WTC11 (cell line): Measurements from ENCODE around the gene KCNIP4. TPM values are rescaled to one million over a fixed set of nuclear protein-coding genes. Genes with fewer than 3 reads are reported as not detected.

Source experiments
- ATAC-seq: fragments of 200-7000 bp; cut with Tn5 transposase; 2 replicates; pipeline ENCODE4 v1.10.0; 2021; ENCODE audit warnings: mild to moderate bottlenecking, moderate library complexity
- CTCF ChIA-PET: fragments of 300-600 bp; sonication (Branson Sonifier 250); formaldehyde crosslinking; loops from one replicate; lab custom pipeline; 2021; ENCODE audit warnings: antibody characterized with exemption; lab: Charles Lee
- POLR2A ChIA-PET: fragments of 350-600 bp; sonication (Branson Sonifier 250); formaldehyde crosslinking; loops from one replicate; lab custom pipeline; 2021; ENCODE audit warnings: antibody characterized with exemption; lab: Charles Lee
- DNase-seq: peaks from one replicate; pipeline ENCODE4 v3.0.0; 2021; ENCODE audit warnings: low spot score
- H3K27ac Mint-ChIP-seq: 2 replicates; pipeline ENCODE4 v1.8.0; 2021; ENCODE audit warnings: mixed read lengths
- H3K27me3 Mint-ChIP-seq: 2 replicates; pipeline ENCODE4 v1.8.0; 2021; ENCODE audit warnings: low read depth, mild to moderate bottlenecking, moderate library complexity, mixed read lengths
- H3K36me3 Mint-ChIP-seq: 2 replicates; pipeline ENCODE4 v1.8.0; 2021; ENCODE audit warnings: mixed read lengths
- H3K4me1 Mint-ChIP-seq: 2 replicates; pipeline ENCODE4 v1.8.0; 2022; ENCODE audit warnings: mixed read lengths
- H3K4me3 Mint-ChIP-seq: 2 replicates; pipeline ENCODE4 v1.8.0; 2021; ENCODE audit warnings: mild to moderate bottlenecking, moderate library complexity, mixed read lengths
- H3K9me3 Mint-ChIP-seq: 2 replicates; pipeline ENCODE4 v1.8.0; 2021; ENCODE audit warnings: mixed read lengths
- ATF2 ChIP-seq: sonication (generic); formaldehyde crosslinking; IDR thresholded peaks from 2 replicates; pipeline ENCODE4 v1.8.1; 2022; ENCODE audit warnings: low read depth, missing genetic modification reagents, borderline replicate concordance
- ATF3 ChIP-seq: sonication (generic); formaldehyde crosslinking; conservative IDR thresholded peaks from 2 replicates; pipeline ENCODE4 v1.8.1; 2022; ENCODE audit warnings: mild to moderate bottlenecking, missing genetic modification reagents
- ATF6 ChIP-seq: sonication (generic); formaldehyde crosslinking; IDR thresholded peaks from 2 replicates; pipeline ENCODE4 v1.8.1; 2023; ENCODE audit warnings: mild to moderate bottlenecking, missing genetic modification reagents
- CBFB ChIP-seq: sonication (generic); formaldehyde crosslinking; IDR thresholded peaks from 2 replicates; pipeline ENCODE4 v1.8.1; 2022; ENCODE audit warnings: mild to moderate bottlenecking, low read depth, missing genetic modification reagents
- CREM ChIP-seq: sonication (generic); formaldehyde crosslinking; IDR thresholded peaks from 2 replicates; pipeline ENCODE4 v1.8.1; 2022; ENCODE audit warnings: mild to moderate bottlenecking, missing genetic modification reagents, moderate library complexity
- CTCF ChIP-seq: fragments of 200-600 bp; IDR thresholded peaks from 2 replicates; pipeline ENCODE4 v1.8.0; 2022; ENCODE audit warnings: antibody characterized with exemption
- ELF4 ChIP-seq: sonication (generic); formaldehyde crosslinking; IDR thresholded peaks from 2 replicates; pipeline ENCODE4 v1.8.1; 2022; ENCODE audit warnings: low read depth, mild to moderate bottlenecking, moderate library complexity, missing genetic modification reagents
- ERG ChIP-seq: fragments of 250-450 bp; sonication (Bioruptor Pico); IDR thresholded peaks from 2 replicates; pipeline ENCODE4 v1.8.0; 2021; ENCODE audit warnings: mild to moderate bottlenecking
- ESRRA ChIP-seq: sonication (generic); formaldehyde crosslinking; IDR thresholded peaks from 2 replicates; pipeline ENCODE4 v1.8.1; 2022; ENCODE audit warnings: mild to moderate bottlenecking, missing genetic modification reagents, borderline replicate concordance
- ETV6 ChIP-seq: sonication (generic); formaldehyde crosslinking; IDR thresholded peaks from 2 replicates; pipeline ENCODE4 v1.8.1; 2022; ENCODE audit warnings: mild to moderate bottlenecking, missing genetic modification reagents
- FOXP1 ChIP-seq: sonication (generic); formaldehyde crosslinking; IDR thresholded peaks from 2 replicates; pipeline ENCODE4 v1.8.0; 2022; ENCODE audit warnings: missing genetic modification reagents, mild to moderate bottlenecking, moderate library complexity, borderline replicate concordance
- GABPB1 ChIP-seq: sonication (generic); formaldehyde crosslinking; IDR thresholded peaks from 2 replicates; pipeline ENCODE4 v1.8.1; 2023; ENCODE audit warnings: mild to moderate bottlenecking, missing genetic modification reagents
- MXD4 ChIP-seq: fragments of 250-450 bp; sonication (Bioruptor Pico); IDR thresholded peaks from 2 replicates; pipeline ENCODE4 v1.8.0; 2021; ENCODE audit warnings: mild to moderate bottlenecking, moderate library complexity, borderline replicate concordance
- NFE2L1 ChIP-seq: sonication (generic); formaldehyde crosslinking; IDR thresholded peaks from 2 replicates; pipeline ENCODE4 v1.8.1; 2023; ENCODE audit warnings: missing genetic modification reagents
- NR1H2 ChIP-seq: sonication (generic); formaldehyde crosslinking; IDR thresholded peaks from 2 replicates; pipeline ENCODE4 v1.9.0; 2021; ENCODE audit warnings: mild to moderate bottlenecking, moderate library complexity, missing genetic modification reagents
- NR2C2 ChIP-seq: sonication (generic); formaldehyde crosslinking; IDR thresholded peaks from 2 replicates; pipeline ENCODE4 v1.8.0; 2022; ENCODE audit warnings: mild to moderate bottlenecking, missing genetic modification reagents
- SMAD3 ChIP-seq: sonication (generic); formaldehyde crosslinking; IDR thresholded peaks from 2 replicates; pipeline ENCODE4 v1.8.0; 2022; ENCODE audit warnings: missing genetic modification reagents, mild to moderate bottlenecking, borderline replicate concordance
- TCF7 ChIP-seq: sonication (generic); formaldehyde crosslinking; IDR thresholded peaks from 2 replicates; pipeline ENCODE4 v1.8.0; 2022; ENCODE audit warnings: mild to moderate bottlenecking, low read depth, missing genetic modification reagents, moderate library complexity
- TEAD4 ChIP-seq: sonication (generic); formaldehyde crosslinking; IDR thresholded peaks from 2 replicates; pipeline ENCODE4 v1.8.0; 2022; ENCODE audit warnings: mild to moderate bottlenecking, missing genetic modification reagents
- USF1 ChIP-seq: sonication (generic); formaldehyde crosslinking; IDR thresholded peaks from 2 replicates; pipeline ENCODE4 v1.8.0; 2022; ENCODE audit warnings: mild to moderate bottlenecking, missing genetic modification reagents
- USF2 ChIP-seq: sonication (generic); formaldehyde crosslinking; IDR thresholded peaks from 2 replicates; pipeline ENCODE4 v1.8.1; 2023; ENCODE audit warnings: mild to moderate bottlenecking, missing genetic modification reagents, moderate library complexity
- ZBTB21 ChIP-seq: sonication (generic); formaldehyde crosslinking; IDR thresholded peaks from 2 replicates; pipeline ENCODE4 v1.8.1; 2023; ENCODE audit warnings: mild to moderate bottlenecking, missing genetic modification reagents, borderline replicate concordance
- ZBTB43 ChIP-seq: sonication (generic); formaldehyde crosslinking; IDR thresholded peaks from 2 replicates; pipeline ENCODE4 v1.8.1; 2023; ENCODE audit warnings: mild to moderate bottlenecking, missing genetic modification reagents
- ZNF317 ChIP-seq: sonication (generic); formaldehyde crosslinking; IDR thresholded peaks from 2 replicates; pipeline ENCODE4 v1.8.1; 2023; ENCODE audit warnings: low read depth, mild to moderate bottlenecking, moderate library complexity, missing genetic modification reagents, borderline replicate concordance
- ZNF416 ChIP-seq: fragments of 250-450 bp; sonication (Bioruptor Pico); IDR thresholded peaks from 2 replicates; pipeline ENCODE4 v1.9.0; 2021; ENCODE audit warnings: mild to moderate bottlenecking, inconsistent platforms
- ZNF423 ChIP-seq: fragments of 250-450 bp; sonication (Bioruptor Pico); IDR thresholded peaks from 2 replicates; pipeline ENCODE4 v2.1.2; 2022; ENCODE audit warnings: mild to moderate bottlenecking, moderate library complexity
- ZSCAN18 ChIP-seq: fragments of 250-450 bp; sonication (Bioruptor Pico); IDR thresholded peaks from 2 replicates; pipeline ENCODE4 v2.1.2; 2022; ENCODE audit warnings: mild to moderate bottlenecking, moderate library complexity
- total RNA-seq: library from RNA; stranded (reverse); gene quantifications from 3 replicates; pipeline ENCODE4 v1.2.3, GENCODE V29; 2021

Gene KCNIP4
- total RNA-seq, 1 experiment from 2014 or later = not detected

GRCh38 chr4:21377046-21377445, 571.5 kb downstream of the KCNIP4 start:
- DNase-seq = no peak
- TF ChIP-seq ZBTB43 (CRISPR knock-in tag) (no peak), CREM (no peak), CBFB (CRISPR knock-in tag) (no peak), NFE2L1 (CRISPR knock-in tag) (no peak), ZNF416 (no peak), ATF3 (no peak), NR1H2 (CRISPR knock-in tag) (no peak), ETV6 (CRISPR knock-in tag) (no peak), ZSCAN18 (CRISPR knock-in tag) (no peak), TEAD4 (CRISPR knock-in tag) (no peak), ZNF423 (CRISPR knock-in tag) (no peak), SMAD3 (CRISPR knock-in tag) (no peak), ZNF317 (CRISPR knock-in tag) (no peak), CTCF (no peak), ELF4 (no peak), FOXP1 (no peak)
- no peaks in the 10 kb centered on the region for H3K4me1 Mint-ChIP-seq
- H3K36me3 Mint-ChIP-seq = no peaks in the 10 kb centered on the region
- POLR2A ChIA-PET = no interaction called here
- CTCF ChIA-PET = interaction anchor here (0.6 kb wide), 1 partner anchor 983 kb away, joined by 3 read pairs; no protein-coding TSS in a partner anchor
- H3K4me3 Mint-ChIP-seq = no peak overlapping the region
- ATAC-seq = no peak
- no peaks in the 10 kb centered on the region for H3K27me3 Mint-ChIP-seq
- H3K27ac Mint-ChIP-seq = no peak overlapping the region
- H3K9me3 Mint-ChIP-seq = peaks cover 10% of the 10 kb centered on the region

GRCh38 chr4:21376176-21376575, 572.4 kb downstream of the KCNIP4 start:
- Mint-ChIP-seq H3K36me3 (no peaks in the 10 kb centered on the region), H3K27me3 (no peaks in the 10 kb centered on the region), H3K9me3 (peaks cover 10% of the 10 kb centered on the region), H3K27ac (no peak overlapping the region), H3K4me1 (no peaks in the 10 kb centered on the region), H3K4me3 (no peak overlapping the region)
- CTCF ChIA-PET = interaction anchor here (0.6 kb wide), 1 partner anchor 982 kb away, joined by 3 read pairs; no protein-coding TSS in a partner anchor
- ATAC-seq (no peak), DNase-seq (no peak)
- POLR2A ChIA-PET = no interaction called here
- TF ChIP-seq NR2C2 (CRISPR knock-in tag) = no peak
- no peak for TF ChIP-seq ESRRA (CRISPR knock-in tag)
- TF ChIP-seq ATF6 (CRISPR knock-in tag) = no peak
- no peak for TF ChIP-seq ZBTB21
- no peak for TF ChIP-seq MXD4 (CRISPR knock-in tag)
- no peak for TF ChIP-seq ATF2 (CRISPR knock-in tag)
- no peak for TF ChIP-seq TCF7 (CRISPR knock-in tag)
- TF ChIP-seq ERG (CRISPR knock-in tag) = no peak
- TF ChIP-seq GABPB1 (CRISPR knock-in tag) = no peak
- no peak for TF ChIP-seq USF1
- TF ChIP-seq USF2 (CRISPR knock-in tag) = no peak
